MG63 (cell line): ENCODE data around the gene ABCA13. TPM values are rescaled to one million over a fixed set of nuclear protein-coding genes. Genes with fewer than 3 reads are reported as not detected.

Experiments
- DNase-seq: peaks from one replicate; pipeline ENCODE4 v3.0.0-alpha.2; 2020
- H3K27me3 ChIP-seq: fragments of 250-450 bp; sonication (Bioruptor Pico); 2 replicates; pipeline ENCODE4 v1.5.1; 2020; ENCODE audit warnings: mild to moderate bottlenecking, moderate library complexity
- H3K36me3 ChIP-seq: fragments of 250-450 bp; sonication (Bioruptor Pico); 2 replicates; pipeline ENCODE4 v1.5.1; 2020; ENCODE audit warnings: mild to moderate bottlenecking, moderate library complexity
- H3K4me3 ChIP-seq: fragments of 250-450 bp; sonication (Bioruptor Pico); 2 replicates; pipeline ENCODE4 v1.5.1; 2020; ENCODE audit warnings: mild to moderate bottlenecking, moderate library complexity
- H3K9me3 ChIP-seq: fragments of 250-450 bp; sonication (Bioruptor Pico); 2 replicates; pipeline ENCODE4 v1.5.1; 2020; ENCODE audit warnings: mild to moderate bottlenecking, moderate library complexity
- total RNA-seq: library from RNA; depleted of rRNA; stranded (reverse); fragments of >200 nt; shearing (Covaris generic); gene quantifications from 2 replicates; pipeline ENCODE4 v1.2.3, GENCODE V29; 2014; ENCODE audit warnings: low replicate concordance

Gene ABCA13
- total RNA-seq, 1 experiment from 2014 or later, result not detected

- Histone ChIP-seq H3K36me3 (no peaks in the 10 kb centered on the region), H3K4me3 (no peak overlapping the region), H3K27me3 (no peaks in the 10 kb centered on the region), H3K9me3 (peaks cover 3% of the 10 kb centered on the region; the same call in 1 of the 2 replicates)
- no peak for DNase-seq
These were observed 9.7 kb upstream of the ABCA13 start for GRCh38 chr7:48161407-48162125.

DNA sequence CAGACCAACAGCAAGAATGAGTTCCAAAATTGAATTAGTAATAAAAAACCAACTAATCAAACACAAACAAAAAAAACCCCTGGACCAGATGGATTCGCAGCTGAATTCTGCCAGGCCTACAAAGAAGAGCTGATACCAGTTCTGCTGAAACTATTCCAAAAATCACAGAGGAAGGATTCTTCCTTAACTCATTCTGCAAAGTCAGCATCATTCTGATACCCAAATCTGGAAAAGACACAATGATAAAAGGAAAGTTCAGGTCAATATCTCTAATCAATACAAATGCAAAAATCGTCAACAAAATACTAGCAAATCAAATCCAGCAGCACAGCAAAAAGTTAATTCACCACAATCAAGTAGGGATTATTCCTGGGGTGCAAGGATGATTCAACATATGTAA lies 6.1 kb upstream of the ABCA13 start:
- Histone ChIP-seq H3K9me3 (peaks cover 12% of the 10 kb centered on the region), H3K27me3 (no peaks in the 10 kb centered on the region), H3K4me3 (no peak overlapping the region), H3K36me3 (no peaks in the 10 kb centered on the region)
- no peak for DNase-seq

DNA sequence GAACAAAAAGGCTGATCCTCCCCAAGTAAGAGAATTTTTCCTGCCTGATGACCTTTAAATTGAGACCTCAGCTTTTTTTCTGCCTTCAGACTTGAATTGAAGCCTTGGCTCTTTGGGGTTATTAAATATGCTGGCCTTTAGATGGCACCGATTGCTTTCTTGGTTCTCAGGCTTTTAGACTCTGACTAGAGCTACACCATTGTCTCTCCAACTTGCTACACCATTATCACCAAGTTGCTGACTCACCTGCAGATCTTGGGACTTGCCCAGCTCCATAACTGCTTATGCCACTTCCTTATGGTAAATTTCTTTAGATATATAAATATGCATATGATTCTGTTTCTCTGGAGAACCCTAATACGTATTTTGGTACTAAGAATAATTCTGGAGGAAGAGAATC lies 3.1 kb upstream of the ABCA13 start:
- Histone ChIP-seq H3K27me3 (no peaks in the 10 kb centered on the region), H3K9me3 (peaks cover 10% of the 10 kb centered on the region), H3K36me3 (no peaks in the 10 kb centered on the region), H3K4me3 (no peak overlapping the region)
- DNase-seq, result peak; percentile 49

- H3K4me3 ChIP-seq, result no peak overlapping the region
- no peaks in the 10 kb centered on the region for H3K27me3 ChIP-seq
- peaks cover 9% of the 10 kb centered on the region for H3K9me3 ChIP-seq
- no peak for DNase-seq
- H3K36me3 ChIP-seq, result no peaks in the 10 kb centered on the region
These were observed 752 bp upstream of the ABCA13 start for GRCh38 chr7:48170506-48170905.

- Histone ChIP-seq H3K4me3 (no peak overlapping the region), H3K36me3 (no peaks in the 10 kb centered on the region), H3K27me3 (no peaks in the 10 kb centered on the region), H3K9me3 (peaks cover 9% of the 10 kb centered on the region)
- DNase-seq, result no peak
These were observed 2.1 kb downstream of the ABCA13 start for GRCh38 chr7:48173313-48173712.

DNA sequence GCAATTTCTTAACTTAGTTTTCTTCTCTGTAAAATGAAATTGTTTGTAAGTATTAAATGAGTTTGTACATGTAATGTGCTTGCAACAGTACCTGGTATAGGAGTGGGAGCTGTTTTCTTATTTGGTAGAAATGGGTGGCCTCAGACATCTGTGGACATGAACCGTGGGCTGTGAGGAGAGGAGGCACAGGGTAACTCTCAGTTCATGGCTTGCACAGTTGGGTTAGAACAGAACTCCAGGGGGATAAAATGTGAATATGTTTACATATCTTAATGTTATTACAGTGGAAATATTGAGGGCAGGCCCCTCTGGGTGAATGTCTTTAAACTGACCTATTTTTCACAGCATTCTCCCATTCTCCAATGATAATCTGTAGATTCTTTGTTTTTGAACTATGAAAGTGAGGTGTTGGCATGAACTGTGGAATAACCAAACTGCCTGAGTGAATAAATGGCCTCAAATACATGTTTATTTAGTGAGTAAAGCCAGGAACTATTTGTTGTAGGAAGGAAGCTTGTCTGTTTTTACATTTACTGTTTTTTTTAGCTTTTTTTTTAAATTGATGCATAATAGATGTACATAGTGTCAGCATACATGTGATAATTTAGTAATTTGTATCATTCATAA lies 2.6 kb downstream of the ABCA13 start:
- H3K36me3 ChIP-seq, result no peaks in the 10 kb centered on the region
- DNase-seq, result no peak
- no peaks in the 10 kb centered on the region for H3K27me3 ChIP-seq
- H3K4me3 ChIP-seq, result no peak overlapping the region
- H3K9me3 ChIP-seq, result peaks cover 5% of the 10 kb centered on the region

- no peaks in the 10 kb centered on the region for H3K36me3 ChIP-seq
- DNase-seq, result no peak
- H3K4me3 ChIP-seq, result no peak overlapping the region
- no peaks in the 10 kb centered on the region for H3K27me3 ChIP-seq
- no peaks in the 10 kb centered on the region for H3K9me3 ChIP-seq
These were observed 3.8 kb downstream of the ABCA13 start for GRCh38 chr7:48175019-48175418.

- Histone ChIP-seq H3K4me3 (no peak overlapping the region), H3K9me3 (no peaks in the 10 kb centered on the region), H3K36me3 (no peaks in the 10 kb centered on the region), H3K27me3 (no peaks in the 10 kb centered on the region)
- no peak for DNase-seq
These were observed 5.2 kb downstream of the ABCA13 start for GRCh38 chr7:48176356-48176893.

GRCh38 chr7:48177271-48177670 lies 6.0 kb downstream of the ABCA13 start:
- no peaks in the 10 kb centered on the region for H3K27me3 ChIP-seq
- H3K9me3 ChIP-seq, result no peaks in the 10 kb centered on the region
- H3K36me3 ChIP-seq, result no peaks in the 10 kb centered on the region
- DNase-seq, result no peak
- H3K4me3 ChIP-seq, result no peak overlapping the region

- no peak overlapping the region for H3K4me3 ChIP-seq
- H3K27me3 ChIP-seq, result no peaks in the 10 kb centered on the region
- no peaks in the 10 kb centered on the region for H3K9me3 ChIP-seq
These were observed 8.3 kb downstream of the ABCA13 start for GRCh38 chr7:48179496-48180030.

DNA sequence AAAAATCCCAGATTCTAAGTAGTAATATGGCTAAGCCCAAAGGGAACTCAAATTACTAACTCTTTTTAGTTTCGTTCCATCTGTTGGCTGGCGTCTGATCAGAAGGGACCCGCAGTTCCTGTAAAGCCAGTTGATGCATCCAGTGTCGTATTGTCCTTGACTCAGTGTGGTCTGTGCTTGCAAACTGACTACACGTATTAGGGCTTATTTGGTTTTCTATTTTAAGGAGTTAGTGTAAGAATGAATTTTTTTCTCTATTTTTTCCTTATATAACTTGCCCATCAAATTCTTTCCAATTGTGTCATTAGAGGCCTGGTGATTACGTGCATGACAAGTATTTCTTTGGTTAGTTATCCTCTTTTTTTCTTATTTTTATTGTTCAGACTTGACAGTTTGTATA lies 9.7 kb downstream of the ABCA13 start:
- H3K9me3 ChIP-seq, result no peaks in the 10 kb centered on the region
- no peak overlapping the region for H3K4me3 ChIP-seq
- DNase-seq, result peak; percentile 19
- no peaks in the 10 kb centered on the region for H3K36me3 ChIP-seq
- no peaks in the 10 kb centered on the region for H3K27me3 ChIP-seq

More at GRCh38 chr7:48179496-48180030, 8.3 kb downstream of the ABCA13 start:
- no peaks in the 10 kb centered on the region for H3K36me3 ChIP-seq
- no peak for DNase-seq

- Histone ChIP-seq H3K4me3 (no peak overlapping the region), H3K36me3 (no peaks in the 10 kb centered on the region), H3K27me3 (no peaks in the 10 kb centered on the region), H3K9me3 (no peaks in the 10 kb centered on the region)
- DNase-seq, result no peak
These were observed 11.6 kb downstream of the ABCA13 start for GRCh38 chr7:48182718-48183369.

GRCh38 chr7:48183370-48183743 lies 12.1 kb downstream of the ABCA13 start:
- Histone ChIP-seq H3K27me3 (no peaks in the 10 kb centered on the region), H3K4me3 (no peak overlapping the region), H3K9me3 (no peaks in the 10 kb centered on the region), H3K36me3 (no peaks in the 10 kb centered on the region)
- no peak for DNase-seq

DNA sequence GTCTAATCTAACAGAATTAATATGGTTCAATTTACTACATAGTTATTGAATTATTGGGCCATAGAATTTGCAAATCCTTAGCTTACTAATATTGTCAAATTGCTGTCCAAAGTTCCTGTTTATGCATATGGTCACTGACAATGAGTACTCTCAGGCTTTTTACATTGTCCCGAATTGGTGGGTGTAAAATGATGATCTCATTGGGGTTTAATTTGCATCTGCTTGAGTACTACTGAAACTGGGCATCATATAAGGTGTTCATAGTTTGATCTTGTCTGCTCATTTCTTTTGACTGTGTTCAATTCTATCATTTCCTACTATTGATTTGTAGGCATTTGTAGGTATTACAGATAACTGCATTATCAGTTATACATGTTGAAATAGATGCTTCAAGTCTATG lies 12.7 kb downstream of the ABCA13 start:
- H3K4me3 ChIP-seq, result no peak overlapping the region
- no peaks in the 10 kb centered on the region for H3K9me3 ChIP-seq
- no peak for DNase-seq
- H3K27me3 ChIP-seq, result no peaks in the 10 kb centered on the region
- H3K36me3 ChIP-seq, result no peaks in the 10 kb centered on the region

DNA sequence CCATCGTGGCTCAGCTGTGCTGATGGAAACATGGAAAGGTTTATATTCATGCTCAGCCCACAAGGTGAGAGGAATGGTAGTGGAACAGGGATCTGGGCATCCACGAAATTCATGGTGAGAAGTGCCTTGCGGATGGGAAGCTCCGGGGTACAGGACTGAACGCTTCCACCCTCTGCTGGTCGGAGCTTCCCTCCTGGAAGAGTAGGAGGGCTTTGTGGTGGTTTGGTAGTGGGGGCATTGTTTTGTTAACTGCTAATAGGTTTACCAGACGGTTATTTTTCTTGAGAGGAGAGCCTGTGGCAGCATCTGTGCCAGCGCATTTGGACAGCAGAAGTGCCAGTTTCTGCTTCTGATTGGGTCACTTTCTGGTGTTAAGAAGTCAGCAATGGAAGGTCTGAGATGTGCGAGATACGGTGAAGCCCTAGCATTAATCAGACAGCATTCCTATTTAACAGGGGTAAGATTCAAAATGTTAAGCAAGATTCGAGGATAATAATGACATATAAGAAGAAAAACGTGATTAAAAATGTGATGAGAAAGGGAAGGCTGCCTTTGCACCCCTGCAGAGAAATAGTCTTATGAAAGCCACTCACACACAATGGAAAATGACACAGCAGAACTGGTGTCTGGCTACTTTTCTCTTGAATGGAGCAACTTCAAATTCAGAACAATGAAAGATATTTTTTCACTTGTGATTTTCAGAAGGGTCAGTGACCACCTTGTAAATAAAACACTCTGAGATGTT lies 17.7 kb downstream of the ABCA13 start:
- Histone ChIP-seq H3K9me3 (no peaks in the 10 kb centered on the region), H3K36me3 (no peaks in the 10 kb centered on the region), H3K4me3 (no peak overlapping the region), H3K27me3 (no peaks in the 10 kb centered on the region)
- DNase-seq, result no peak

- Histone ChIP-seq H3K36me3 (no peaks in the 10 kb centered on the region), H3K4me3 (no peak overlapping the region), H3K27me3 (no peaks in the 10 kb centered on the region), H3K9me3 (no peaks in the 10 kb centered on the region)
- DNase-seq, result no peak
These were observed 21.7 kb downstream of the ABCA13 start for GRCh38 chr7:48192996-48193395.

DNA sequence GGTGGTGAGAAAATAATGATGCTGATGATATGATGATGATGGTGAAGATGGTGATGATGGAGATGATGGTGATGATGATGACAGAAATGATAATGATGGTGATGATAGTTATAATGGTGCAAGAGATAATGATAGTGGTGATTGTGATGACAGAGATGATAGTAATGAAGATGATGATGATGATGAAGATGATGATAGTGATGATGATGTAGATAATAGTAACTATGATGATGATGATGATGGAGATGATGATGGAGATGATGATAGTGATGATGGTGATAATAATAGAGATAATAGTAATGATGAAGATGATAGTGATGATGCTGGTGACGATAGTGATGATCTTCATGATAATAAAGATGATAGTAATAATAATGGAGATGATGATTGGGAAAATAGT lies 22.2 kb downstream of the ABCA13 start:
- Histone ChIP-seq H3K4me3 (no peak overlapping the region), H3K36me3 (no peaks in the 10 kb centered on the region), H3K27me3 (no peaks in the 10 kb centered on the region), H3K9me3 (no peaks in the 10 kb centered on the region)
- DNase-seq, result no peak
